K562 (cell line): ENCODE results near the gene SLC30A1. TPM values are rescaled to one million over a fixed set of nuclear protein-coding genes. Genes with fewer than 3 reads are reported as not detected.

ENCODE experiments used
- ATF7 ChIP-seq: fragments of 450-650 bp; IDR thresholded peaks from 2 replicates; pipeline ENCODE4 v1.7.1; 2014; ENCODE audit warnings: mild to moderate bottlenecking, moderate library complexity
- BHLHE40 ChIP-seq: IDR thresholded peaks from 2 replicates; pipeline ENCODE4 v1.6.1; 2011; ENCODE audit warnings: low read length, improper control_type of control experiment
- CTBP1 ChIP-seq: fragments of 450-650 bp; IDR thresholded peaks from 2 replicates; pipeline ENCODE4 v1.6.1; 2016; ENCODE audit warnings: borderline replicate concordance
- EZH2 ChIP-seq: IDR thresholded peaks from 2 replicates; pipeline ENCODE4 v1.6.1; 2012; ENCODE audit warnings: low read depth, mild to moderate bottlenecking, inconsistent platforms, low read length, borderline replicate concordance
- GATAD2B ChIP-seq: fragments of 450-650 bp; IDR thresholded peaks from 2 replicates; pipeline ENCODE4 v1.6.1; 2017; ENCODE audit warnings: mild to moderate bottlenecking, borderline replicate concordance
- GTF2A2 ChIP-seq: IDR thresholded peaks from 2 replicates; pipeline ENCODE4 v1.6.1; 2016; ENCODE audit warnings: mild to moderate bottlenecking, missing genetic modification characterization, missing compliant biosample characterization
- HBP1 ChIP-seq: fragments of 450-650 bp; formaldehyde crosslinking; IDR thresholded peaks from 2 replicates; pipeline ENCODE4 v1.4.0; 2022; ENCODE audit warnings: missing genetic modification characterization
- HIVEP1 ChIP-seq: fragments of 250-450 bp; sonication (Bioruptor Pico); IDR thresholded peaks from 2 replicates; pipeline ENCODE4 v1.4.0; 2020; ENCODE audit warnings: mild to moderate bottlenecking
- HLTF ChIP-seq: fragments of 450-650 bp; IDR thresholded peaks from 2 replicates; pipeline ENCODE4 v1.6.1; 2016
- MTA3 ChIP-seq: fragments of 450-650 bp; formaldehyde crosslinking; IDR thresholded peaks from 2 replicates; pipeline ENCODE4 v1.6.1; 2017; ENCODE audit warnings: mild to moderate bottlenecking, borderline replicate concordance
- NBN ChIP-seq: fragments of 450-650 bp; IDR thresholded peaks from 2 replicates; pipeline ENCODE4 v1.6.1; 2016; ENCODE audit warnings: low read depth, mild to moderate bottlenecking
- OTX1 ChIP-seq: fragments of 450-650 bp; formaldehyde crosslinking; IDR thresholded peaks from 2 replicates; pipeline ENCODE4 v1.4.0; 2022; ENCODE audit warnings: mild to moderate bottlenecking
- PHF20 ChIP-seq: fragments of 450-650 bp; IDR thresholded peaks from 2 replicates; pipeline ENCODE4 v1.6.1; 2018; ENCODE audit not compliant: partially characterized antibody
- POLR2B ChIP-seq: fragments of 450-650 bp; IDR thresholded peaks from 2 replicates; pipeline ENCODE4 v1.6.1; 2018; ENCODE audit warnings: low read depth; ENCODE audit not compliant: partially characterized antibody
- RBFOX2 ChIP-seq: fragments of 200-400 bp; formaldehyde crosslinking; IDR thresholded peaks from 2 replicates; pipeline ENCODE4 v1.6.1; 2017; ENCODE audit warnings: low read depth, mild to moderate bottlenecking, low read length, moderate library complexity
- SMARCE1 ChIP-seq: fragments of 450-650 bp; IDR thresholded peaks from 2 replicates; pipeline ENCODE4 v1.7.1; 2016; ENCODE audit warnings: mild to moderate bottlenecking
- SPI1 ChIP-seq: IDR thresholded peaks from 2 replicates; pipeline ENCODE4 v1.6.1; 2011; ENCODE audit warnings: low read depth, low read length, control low read depth, borderline replicate concordance
- ZNF133 ChIP-seq: fragments of 250-450 bp; sonication (Bioruptor Pico); IDR thresholded peaks from 2 replicates; pipeline ENCODE4 v1.4.0; 2020; ENCODE audit warnings: mild to moderate bottlenecking
- ZNF444 ChIP-seq: fragments of 250-450 bp; sonication (Bioruptor Pico); IDR thresholded peaks from 2 replicates; pipeline ENCODE4 v1.4.0; 2020; ENCODE audit warnings: mild to moderate bottlenecking, moderate library complexity
- polyA plus RNA-seq, 8 experiments: library from polyadenylated mRNA; depleted of rRNA in 4 of 8; stranded (reverse) in 5 of 8; unstranded in 3 of 8; fragments of >200 nt; fragmentation: Nextera tagmentation in 2 of 8; fragmentation: Illumina TruSeq in 1 of 8; extraction: Ambion mirVana in 2 of 8; extraction: Trizol in 1 of 8; gene quantifications; 2 replicates each; pipeline versions ENCODE4 v1.2.1 to v1.2.3, GENCODE V29; 2011 to 2014; ENCODE audit warnings: inconsistent platforms in 1 of 8, missing spikeins in 1 of 8
- total RNA-seq, 7 experiments: library from RNA; depleted of rRNA in 6 of 7; stranded (reverse); fragments of >200 nt in 6 of 7; fragmentation: Illumina TruSeq in 2 of 7; extraction: Trizol in 2 of 7; gene quantifications; 2 replicates each; pipeline versions ENCODE4 v1.2.1 to v1.2.3, GENCODE V29; 2011 to 2021; ENCODE audit warnings: low replicate concordance in 1 of 7
- TF ChIP-seq, protein P1 (sequence below): fragments of 450-650 bp; IDR thresholded peaks from 2 replicates; pipeline ENCODE4 v1.6.1; 2017; ENCODE audit warnings: antibody characterized with exemption, mild to moderate bottlenecking
- TF ChIP-seq, protein P2 (sequence below): fragments of 450-650 bp; formaldehyde crosslinking; IDR thresholded peaks from 2 replicates; pipeline ENCODE4 v1.4.0; 2022; ENCODE audit warnings: missing genetic modification characterization
- TF ChIP-seq, protein P3 (sequence below): fragments of 450-650 bp; IDR thresholded peaks from 2 replicates; pipeline ENCODE4 v1.6.1; 2016

The SLC30A1 gene
- total and polyA plus RNA-seq, 9 of the 15 experiments (the other 6 are each of a cell fraction or from before 2014, with no cell fraction given): 4.1 to 14.4 (median 6.6) TPM

GRCh38 chr1:211606914-211607753, 28.2 kb upstream of the SLC30A1 start (continued):
- TF ChIP-seq, protein P1, sequence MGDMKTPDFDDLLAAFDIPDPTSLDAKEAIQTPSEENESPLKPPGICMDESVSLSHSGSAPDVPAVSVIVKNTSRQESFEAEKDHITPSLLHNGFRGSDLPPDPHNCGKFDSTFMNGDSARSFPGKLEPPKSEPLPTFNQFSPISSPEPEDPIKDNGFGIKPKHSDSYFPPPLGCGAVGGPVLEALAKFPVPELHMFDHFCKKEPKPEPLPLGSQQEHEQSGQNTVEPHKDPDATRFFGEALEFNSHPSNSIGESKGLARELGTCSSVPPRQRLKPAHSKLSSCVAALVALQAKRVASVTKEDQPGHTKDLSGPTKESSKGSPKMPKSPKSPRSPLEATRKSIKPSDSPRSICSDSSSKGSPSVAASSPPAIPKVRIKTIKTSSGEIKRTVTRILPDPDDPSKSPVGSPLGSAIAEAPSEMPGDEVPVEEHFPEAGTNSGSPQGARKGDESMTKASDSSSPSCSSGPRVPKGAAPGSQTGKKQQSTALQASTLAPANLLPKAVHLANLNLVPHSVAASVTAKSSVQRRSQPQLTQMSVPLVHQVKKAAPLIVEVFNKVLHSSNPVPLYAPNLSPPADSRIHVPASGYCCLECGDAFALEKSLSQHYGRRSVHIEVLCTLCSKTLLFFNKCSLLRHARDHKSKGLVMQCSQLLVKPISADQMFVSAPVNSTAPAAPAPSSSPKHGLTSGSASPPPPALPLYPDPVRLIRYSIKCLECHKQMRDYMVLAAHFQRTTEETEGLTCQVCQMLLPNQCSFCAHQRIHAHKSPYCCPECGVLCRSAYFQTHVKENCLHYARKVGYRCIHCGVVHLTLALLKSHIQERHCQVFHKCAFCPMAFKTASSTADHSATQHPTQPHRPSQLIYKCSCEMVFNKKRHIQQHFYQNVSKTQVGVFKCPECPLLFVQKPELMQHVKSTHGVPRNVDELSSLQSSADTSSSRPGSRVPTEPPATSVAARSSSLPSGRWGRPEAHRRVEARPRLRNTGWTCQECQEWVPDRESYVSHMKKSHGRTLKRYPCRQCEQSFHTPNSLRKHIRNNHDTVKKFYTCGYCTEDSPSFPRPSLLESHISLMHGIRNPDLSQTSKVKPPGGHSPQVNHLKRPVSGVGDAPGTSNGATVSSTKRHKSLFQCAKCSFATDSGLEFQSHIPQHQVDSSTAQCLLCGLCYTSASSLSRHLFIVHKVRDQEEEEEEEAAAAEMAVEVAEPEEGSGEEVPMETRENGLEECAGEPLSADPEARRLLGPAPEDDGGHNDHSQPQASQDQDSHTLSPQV: peak; percentile 75
- TF ChIP-seq GTF2A2 (tag) (no peak), POLR2B (peak; percentile 63), RBFOX2 (peak; percentile 22; the same call in 1 of the 2 replicates), HIVEP1 (no peak), EZH2 (no peak), BHLHE40 (0 out of 2 replicates have a peak, but pooled peaks have one; percentile 12), PHF20 (peak; percentile 54), ZNF444 (CRISPR knock-in tag) (no peak), SPI1 (peak; percentile 98), GATAD2B (0 out of 2 replicates have a peak, but pooled peaks have one; percentile 24), MTA3 (peak; percentile 55), ZNF133 (CRISPR knock-in tag) (no peak), CTBP1 (peak; percentile 50), HBP1 (CRISPR knock-in tag) (0 out of 2 replicates have a peak, but pooled peaks have one; percentile 38), HLTF (0 out of 2 replicates have a peak, but pooled peaks have one; percentile 53), SMARCE1 (peak; percentile 44; the same call in 1 of the 2 replicates), OTX1 (peak; percentile 86; the same call in 1 of the 2 replicates), NBN (peak; percentile 36; the same call in 1 of the 2 replicates), ATF7 (peak; percentile 76; the same call in 1 of the 2 replicates)
- TF ChIP-seq, protein P2, sequence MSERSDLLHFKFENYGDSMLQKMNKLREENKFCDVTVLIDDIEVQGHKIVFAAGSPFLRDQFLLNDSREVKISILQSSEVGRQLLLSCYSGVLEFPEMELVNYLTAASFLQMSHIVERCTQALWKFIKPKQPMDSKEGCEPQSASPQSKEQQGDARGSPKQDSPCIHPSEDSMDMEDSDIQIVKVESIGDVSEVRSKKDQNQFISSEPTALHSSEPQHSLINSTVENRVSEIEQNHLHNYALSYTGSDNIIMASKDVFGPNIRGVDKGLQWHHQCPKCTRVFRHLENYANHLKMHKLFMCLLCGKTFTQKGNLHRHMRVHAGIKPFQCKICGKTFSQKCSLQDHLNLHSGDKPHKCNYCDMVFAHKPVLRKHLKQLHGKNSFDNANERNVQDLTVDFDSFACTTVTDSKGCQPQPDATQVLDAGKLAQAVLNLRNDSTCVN (CRISPR knock-in tag): peak; percentile 59; the same call in 1 of the 2 replicates
- TF ChIP-seq, protein P3, sequence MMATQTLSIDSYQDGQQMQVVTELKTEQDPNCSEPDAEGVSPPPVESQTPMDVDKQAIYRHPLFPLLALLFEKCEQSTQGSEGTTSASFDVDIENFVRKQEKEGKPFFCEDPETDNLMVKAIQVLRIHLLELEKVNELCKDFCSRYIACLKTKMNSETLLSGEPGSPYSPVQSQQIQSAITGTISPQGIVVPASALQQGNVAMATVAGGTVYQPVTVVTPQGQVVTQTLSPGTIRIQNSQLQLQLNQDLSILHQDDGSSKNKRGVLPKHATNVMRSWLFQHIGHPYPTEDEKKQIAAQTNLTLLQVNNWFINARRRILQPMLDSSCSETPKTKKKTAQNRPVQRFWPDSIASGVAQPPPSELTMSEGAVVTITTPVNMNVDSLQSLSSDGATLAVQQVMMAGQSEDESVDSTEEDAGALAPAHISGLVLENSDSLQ: peak; percentile 76
